Measurements from ENCODE around the gene INTS11.

INTS11 gene

GRCh38 chr1:1310476-1311053 lies 13.9 kb downstream of the INTS11 start:
- DNase-seq: no peak

- DNase-seq: no peak
Observed at GRCh38 chr1:1310109-1310385, 14.4 kb downstream of the INTS11 start.

- DNase-seq: no peak
Observed at GRCh38 chr1:1309251-1310108, 15.0 kb downstream of the INTS11 start.

GRCh38 chr1:1308756-1309250 lies 15.7 kb downstream of the INTS11 start:
- DNase-seq: no peak

GRCh38 chr1:1307923-1308755 lies 16.3 kb downstream of the INTS11 start, which contains the start of the genes ACAP3 and PUSL1:
TSS of gene ACAP3 (minus strand) at chr1:1307930. CDS start at chr1:1307815, 115 bp downstream.
TSS of gene PUSL1 (plus strand) at chr1:1308597. CDS start at chr1:1308644, 47 bp downstream.
- DNase-seq: peak; percentile 58

GRCh38 chr1:1307261-1307922 lies 17.1 kb downstream of the INTS11 start:
- no peak for DNase-seq

- no peak for DNase-seq
Observed at GRCh38 chr1:1306661-1307260, 17.7 kb downstream of the INTS11 start.

GRCh38 chr1:1306070-1306660 lies 18.3 kb downstream of the INTS11 start:
- DNase-seq: no peak

- DNase-seq: no peak
Observed at GRCh38 chr1:1305300-1306069, 19.0 kb downstream of the INTS11 start.

- DNase-seq: no peak
Observed at GRCh38 chr1:1304331-1305299, 19.8 kb downstream of the INTS11 start.

GRCh38 chr1:1303736-1304135 lies 20.7 kb downstream of the INTS11 start:
- no peak for DNase-seq

- no peak for DNase-seq
Observed at GRCh38 chr1:1302951-1303509, 21.4 kb downstream of the INTS11 start.

GRCh38 chr1:1302006-1302430 lies 22.4 kb downstream of the INTS11 start:
- no peak for DNase-seq

- no peak for DNase-seq
Observed at GRCh38 chr1:1300352-1300739, 24.1 kb downstream of the INTS11 start.

GRCh38 chr1:1299686-1300351 lies 24.6 kb downstream of the INTS11 start:
- no peak for DNase-seq

GRCh38 chr1:1298861-1299685 lies 25.4 kb downstream of the INTS11 start:
- no peak for DNase-seq

- no peak for DNase-seq
Observed at GRCh38 chr1:1297802-1298424, 26.5 kb downstream of the INTS11 start.

Data from NCI-H2081 treated with DMSO at 0.1 percent for 48 hours (cell line).